ENCODE measurements around the gene SCYGR3. TPM values are rescaled to one million over a fixed set of nuclear protein-coding genes. Genes with fewer than 3 reads are reported as not detected.

The SCYGR3 gene
- total RNA-seq (not detected), polyA plus RNA-seq (not detected)
- long read RNA-seq, donor 1, result 0 reads
- long read RNA-seq, donor 2, result 0 reads
- long read RNA-seq, donor 3, result 0 reads
- long read RNA-seq, donor 4, result 0 reads
- long read RNA-seq, donor 5, result 0 reads
- long read RNA-seq, donor 6, result 0 reads
- long read RNA-seq, donor 7, result 0 reads
- long read RNA-seq, donor 8, result 0 reads
- long read RNA-seq, donor 9, result 0 reads
- long read RNA-seq, donor 10, result 0 reads

- Histone ChIP-seq H3K4me1 (no peaks in the 10 kb centered on the region), H3K4me3 (no peak within 1 kb of the TSS), H3K36me3 (no peaks in the 10 kb centered on the region), H3K27ac (no peak within 1 kb of the TSS), H3K27me3 (peaks cover 0 to 19% (median 0%) of the 10 kb centered on the region in 3 donors), H3K9me3 (no peaks in the 10 kb centered on the region)
- DNase-seq, result no peak
- intact Hi-C loops (cut with DNase I; ENCODE audit: low total_unique reads), result no loop called here
- WGBS, 5 donors, result 91 to 100% (median 97%) methylated on average over 3 to 4 of the region's 4 CpGs
- TF ChIP-seq, protein P1, sequence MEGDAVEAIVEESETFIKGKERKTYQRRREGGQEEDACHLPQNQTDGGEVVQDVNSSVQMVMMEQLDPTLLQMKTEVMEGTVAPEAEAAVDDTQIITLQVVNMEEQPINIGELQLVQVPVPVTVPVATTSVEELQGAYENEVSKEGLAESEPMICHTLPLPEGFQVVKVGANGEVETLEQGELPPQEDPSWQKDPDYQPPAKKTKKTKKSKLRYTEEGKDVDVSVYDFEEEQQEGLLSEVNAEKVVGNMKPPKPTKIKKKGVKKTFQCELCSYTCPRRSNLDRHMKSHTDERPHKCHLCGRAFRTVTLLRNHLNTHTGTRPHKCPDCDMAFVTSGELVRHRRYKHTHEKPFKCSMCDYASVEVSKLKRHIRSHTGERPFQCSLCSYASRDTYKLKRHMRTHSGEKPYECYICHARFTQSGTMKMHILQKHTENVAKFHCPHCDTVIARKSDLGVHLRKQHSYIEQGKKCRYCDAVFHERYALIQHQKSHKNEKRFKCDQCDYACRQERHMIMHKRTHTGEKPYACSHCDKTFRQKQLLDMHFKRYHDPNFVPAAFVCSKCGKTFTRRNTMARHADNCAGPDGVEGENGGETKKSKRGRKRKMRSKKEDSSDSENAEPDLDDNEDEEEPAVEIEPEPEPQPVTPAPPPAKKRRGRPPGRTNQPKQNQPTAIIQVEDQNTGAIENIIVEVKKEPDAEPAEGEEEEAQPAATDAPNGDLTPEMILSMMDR (IDR thresholded peaks at IDR 0.05), result no peak
- TF ChIP-seq POLR2AphosphoS5 (IDR thresholded peaks at IDR 0.05) (no peak), POLR2A (IDR thresholded peaks at IDR 0.05) (no peak), EP300 (IDR thresholded peaks at IDR 0.05) (no peak)
Measured at GRCh38 chr2:227614740-227615139, at the start of gene SCYGR3. Gene SCYGR3 (minus strand): TSS chr2:227614840. CDS start chr2:227614840, 0 bp downstream.

- Histone ChIP-seq H3K27me3 (no peaks in the 10 kb centered on the region), H3K9me3 (no peaks in the 10 kb centered on the region), H3K4me3 (no peak overlapping the region), H3K4me1 (peaks cover 0 to 6% (median 0%) of the 10 kb centered on the region in 4 donors), H3K36me3 (no peaks in the 10 kb centered on the region), H3K27ac (no peak overlapping the region)
- TF ChIP-seq EP300 (IDR thresholded peaks at IDR 0.05) (no peak), POLR2A (IDR thresholded peaks at IDR 0.05) (no peak), POLR2AphosphoS5 (IDR thresholded peaks at IDR 0.05) (no peak)
- TF ChIP-seq, protein P1 (IDR thresholded peaks at IDR 0.05), result no peak
- no peak for DNase-seq
- 41 to 51% (median 44%) methylated on average over 3 of the region's 3 CpGs for WGBS, 5 donors
- intact Hi-C loops (cut with DNase I; ENCODE audit: low total_unique reads), result loop anchor here (5.0 kb wide), 1 partner anchor 105 kb away; no protein-coding TSS in a partner anchor
Measured at GRCh38 chr2:227661827-227662226, 47.2 kb upstream of the SCYGR3 start.

- 47 to 66% (median 59%) methylated on average over 7 of the region's 7 CpGs for WGBS, 5 donors
- no peak for DNase-seq
- intact Hi-C loops (cut with DNase I; ENCODE audit: low total_unique reads), result loop anchor here (5.0 kb wide), 1 partner anchor 106 kb away; no protein-coding TSS in a partner anchor
Measured at GRCh38 chr2:227661025-227661649, 46.5 kb upstream of the SCYGR3 start.

DNA sequence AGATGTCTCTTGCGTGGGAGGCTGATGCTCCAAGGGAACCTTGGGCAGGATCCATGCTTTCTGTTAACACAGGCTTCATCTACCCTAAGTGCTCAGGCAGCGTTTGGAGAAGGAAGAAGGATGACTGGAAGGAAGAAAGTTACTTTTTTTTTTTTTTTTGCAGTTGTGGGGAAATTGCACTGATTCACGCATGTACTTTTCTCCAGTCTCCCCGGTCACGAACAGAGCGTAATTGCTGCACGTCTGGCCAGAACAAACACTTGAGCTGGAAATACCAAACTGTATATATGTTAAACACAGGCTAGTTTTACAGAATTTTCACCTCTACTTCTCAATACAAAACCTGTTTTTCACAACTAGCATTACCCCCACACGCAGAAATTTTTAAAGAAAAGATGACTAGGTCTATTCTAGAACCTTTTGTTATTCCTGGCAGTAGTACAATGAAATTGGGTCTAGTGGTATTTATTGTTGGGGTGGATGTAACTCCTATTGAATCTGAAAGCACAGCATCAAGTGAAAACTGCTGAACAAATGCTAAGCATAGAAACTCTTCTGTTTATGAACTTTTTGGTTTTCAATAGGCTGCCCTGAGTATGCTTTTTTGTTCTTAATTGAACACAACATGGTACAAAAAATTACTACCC lies 42.7 kb upstream of the SCYGR3 start:
- DNase-seq, result no peak
- no peak overlapping the region for H3K27ac ChIP-seq
- intact Hi-C loops (cut with DNase I; ENCODE audit: low total_unique reads), result no loop called here
- H3K4me1 ChIP-seq, result peaks cover 0 to 6% (median 2%) of the 10 kb centered on the region in 4 donors
- no peaks in the 10 kb centered on the region for H3K36me3 ChIP-seq
- no peak overlapping the region for H3K4me3 ChIP-seq
- H3K27me3 ChIP-seq, result no peaks in the 10 kb centered on the region
- no peaks in the 10 kb centered on the region for H3K9me3 ChIP-seq
- WGBS, 5 donors, result 71 to 84% (median 79%) methylated on average over 8 of the region's 8 CpGs
- no peak for TF ChIP-seq POLR2A (IDR thresholded peaks at IDR 0.05)
- TF ChIP-seq, protein P1 (IDR thresholded peaks at IDR 0.05), result no peak
- TF ChIP-seq POLR2AphosphoS5 (IDR thresholded peaks at IDR 0.05), result no peak
- TF ChIP-seq EP300 (IDR thresholded peaks at IDR 0.05), result no peak

More at GRCh38 chr2:227661025-227661649, 46.5 kb upstream of the SCYGR3 start:
- no peak overlapping the region for H3K4me3 ChIP-seq
- TF ChIP-seq, protein P1 (IDR thresholded peaks at IDR 0.05), result no peak
- TF ChIP-seq EP300 (IDR thresholded peaks at IDR 0.05), result no peak
- no peak overlapping the region for H3K27ac ChIP-seq
- no peaks in the 10 kb centered on the region for H3K36me3 ChIP-seq
- H3K4me1 ChIP-seq, result peaks cover 0 to 6% (median 0%) of the 10 kb centered on the region in 4 donors
- no peaks in the 10 kb centered on the region for H3K9me3 ChIP-seq
- H3K27me3 ChIP-seq, result no peaks in the 10 kb centered on the region

Measured in stomach (tissue), 19 donors.